Activated T-cell treated with anti-CD3 and anti-CD28 coated beads for 1 hour (primary cell): ENCODE results near the gene GPN3.
A peak's percentile ranks its signal among the peaks of the same experiment; 100 is the strongest.
"Not testable (repeated sequence)": the region's sequence is repeated elsewhere in the genome, so short reads cannot be mapped to it uniquely, and the experiment has no call there.

Source experiments
- DNase-seq: peaks from one replicate; pipeline ENCODE4 v3.0.0-alpha.2; 2020; ENCODE audit warnings: low read depth

GPN3 gene

DNA sequence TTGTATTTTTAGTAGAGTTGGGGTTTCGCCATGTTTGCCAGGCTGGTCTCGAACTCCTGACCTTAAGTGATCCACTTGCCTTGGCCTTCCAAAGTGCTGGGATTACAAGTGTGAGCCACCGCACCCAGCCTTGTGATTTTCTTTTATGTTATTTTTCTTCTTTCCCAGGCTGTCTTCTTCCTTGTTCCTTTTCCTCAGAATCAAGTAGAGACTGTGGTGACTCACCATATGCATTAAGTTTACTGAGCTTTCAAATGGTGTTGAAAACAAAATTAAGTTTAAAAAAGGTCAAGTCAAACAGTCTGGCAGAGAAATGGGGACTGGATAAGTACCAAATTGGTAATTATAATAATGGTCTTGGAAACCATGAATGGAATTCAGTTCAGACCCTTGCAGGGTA lies 23.6 kb downstream of the GPN3 start:
- no peak for DNase-seq

GRCh38 chr12:110436231-110436630 lies 31.8 kb downstream of the GPN3 start:
- no peak for DNase-seq

GRCh38 chr12:110431957-110432587 lies 36.0 kb downstream of the GPN3 start:
- DNase-seq = no peak

DNA sequence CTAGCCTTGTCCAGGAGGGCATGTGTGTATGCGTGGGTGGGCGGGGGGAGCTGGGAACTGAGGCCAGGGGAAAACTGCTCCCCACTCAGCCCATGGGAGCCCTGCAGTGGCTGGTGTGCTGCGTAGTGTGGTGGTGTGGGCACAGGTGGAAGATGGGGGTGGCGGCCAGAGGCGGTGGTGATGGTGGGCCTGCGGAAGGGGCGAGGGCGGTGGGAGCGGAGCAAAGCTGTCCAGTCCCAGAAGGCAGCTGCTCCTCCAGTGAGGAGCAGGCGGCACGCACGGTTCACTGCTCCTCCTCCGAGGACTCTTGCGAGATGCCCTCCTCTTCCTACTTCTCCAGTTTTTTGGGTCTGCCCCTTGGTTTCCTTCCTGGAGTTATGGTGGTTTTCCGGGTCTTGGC lies 38.4 kb downstream of the GPN3 start:
- DNase-seq = not testable (repeated sequence)

GRCh38 chr12:110426406-110426805 lies 41.7 kb downstream of the GPN3 start:
- no peak for DNase-seq

- DNase-seq = no peak
Measured at GRCh38 chr12:110424237-110424636, 43.8 kb downstream of the GPN3 start.

GRCh38 chr12:110421701-110422100 lies 46.4 kb downstream of the GPN3 start:
- DNase-seq = no peak

DNA sequence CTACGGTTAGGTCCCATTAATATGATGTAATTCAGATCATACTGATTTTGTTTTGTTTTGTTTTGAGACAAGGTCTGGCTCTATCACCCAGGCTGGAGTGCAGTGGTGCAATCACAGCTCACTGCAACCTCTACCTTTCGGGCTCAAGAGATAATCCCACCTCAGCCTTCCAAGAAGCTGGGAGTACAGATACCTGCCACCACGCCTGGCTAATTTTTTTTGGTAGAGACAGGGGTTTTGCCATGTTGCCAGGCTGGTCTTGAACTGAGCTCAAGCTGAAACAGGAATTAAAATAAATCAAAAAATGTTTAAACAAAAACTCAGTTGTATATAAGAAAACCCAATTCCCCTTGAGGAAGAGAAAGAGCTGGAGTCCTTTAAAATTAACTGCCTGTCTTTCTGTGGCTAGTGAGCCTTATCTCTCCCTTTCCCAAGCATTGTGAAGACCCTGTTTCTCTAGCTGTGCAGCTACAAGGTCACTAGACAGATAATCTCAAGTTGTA lies 46.8 kb downstream of the GPN3 start:
- no peak for DNase-seq

DNA sequence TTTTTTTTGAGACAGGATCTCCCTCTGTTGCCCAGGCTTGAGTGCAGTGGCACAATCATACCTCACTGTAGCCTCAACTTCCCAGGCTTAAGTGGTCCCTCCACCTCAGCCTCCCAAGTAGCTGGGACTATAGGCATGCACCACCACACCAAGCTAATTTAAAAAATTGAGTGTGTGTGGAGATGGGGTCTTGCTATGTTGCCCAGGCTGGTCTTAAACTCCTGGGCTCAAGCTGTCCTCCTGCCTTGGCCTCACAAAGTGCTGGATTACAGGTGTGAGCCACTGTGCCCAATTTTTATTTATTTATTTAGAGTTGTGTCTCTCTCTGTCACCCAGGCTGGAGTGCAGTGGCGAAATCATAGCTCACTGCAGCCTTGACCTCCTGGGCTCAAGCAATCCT lies 47.4 kb downstream of the GPN3 start:
- DNase-seq = not testable (repeated sequence)

DNA sequence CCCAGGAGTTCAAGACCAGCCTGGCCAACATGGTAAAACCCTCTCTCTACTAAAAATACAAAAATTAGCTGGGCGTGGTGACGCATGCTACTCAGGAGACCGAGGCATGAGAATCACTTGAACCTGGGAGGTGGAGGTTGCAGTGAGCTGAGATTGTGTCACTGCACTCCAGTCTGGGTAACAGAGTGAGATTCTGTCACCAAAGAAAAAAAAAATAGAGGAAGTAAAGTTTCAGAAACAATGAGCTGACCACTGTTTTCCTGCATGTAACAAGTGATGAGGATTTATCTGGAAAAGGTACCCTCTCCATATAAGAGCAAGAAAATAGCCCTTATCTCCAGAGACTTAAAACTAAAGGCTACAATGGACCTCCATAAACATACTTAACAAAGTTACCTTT lies 50.9 kb downstream of the GPN3 start:
- not testable (repeated sequence) for DNase-seq

DNA sequence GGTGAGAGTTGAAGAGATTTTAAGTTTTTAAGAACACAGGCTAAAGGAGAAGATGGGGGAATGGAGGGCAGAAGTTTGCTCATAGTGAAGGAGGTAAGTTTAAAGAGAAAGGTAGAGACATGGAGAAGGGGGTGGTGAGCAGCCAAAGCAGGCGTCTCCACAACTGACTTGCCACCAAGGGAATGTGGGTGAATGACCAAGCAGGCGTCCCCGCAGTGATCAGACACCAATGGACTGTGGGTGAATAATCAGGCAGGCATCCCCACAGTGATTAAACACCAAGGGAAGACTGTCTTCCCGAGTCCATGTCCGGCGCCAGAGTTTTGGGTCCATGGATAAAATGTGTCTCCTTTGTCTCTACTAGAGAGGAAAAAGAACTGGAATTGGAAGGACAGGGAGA lies 58.0 kb downstream of the GPN3 start:
- not testable (repeated sequence) for DNase-seq

DNA sequence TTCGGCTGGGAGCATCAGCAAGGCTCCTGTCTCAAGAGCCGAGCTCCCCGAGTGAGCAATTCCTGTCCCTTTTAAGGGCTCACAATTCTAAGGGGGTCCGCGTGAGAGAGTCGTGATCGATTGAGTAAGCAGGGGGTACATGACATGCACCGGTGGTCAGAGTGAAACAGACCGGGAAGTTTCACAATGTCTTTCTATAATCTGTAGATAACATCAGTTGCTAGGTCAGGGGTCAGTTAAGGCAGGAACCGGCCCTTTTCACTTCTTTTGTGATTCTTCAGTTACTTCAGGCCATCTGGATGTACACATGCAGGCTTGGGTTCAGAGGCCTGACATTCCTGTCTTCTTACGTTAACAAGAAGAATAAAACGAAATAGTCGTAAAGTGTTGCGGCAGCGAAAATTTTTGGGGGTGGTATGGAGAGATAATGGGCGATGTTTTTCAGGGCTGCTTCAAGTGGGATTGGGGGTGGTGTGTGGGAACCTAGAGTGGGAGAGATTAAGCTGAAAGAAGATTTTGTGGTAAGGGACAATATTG lies 62.9 kb downstream of the GPN3 start:
- DNase-seq = not testable (repeated sequence)

- DNase-seq = peak; percentile 73
Measured at GRCh38 chr12:110403976-110404682, 63.9 kb downstream of the GPN3 start.

DNA sequence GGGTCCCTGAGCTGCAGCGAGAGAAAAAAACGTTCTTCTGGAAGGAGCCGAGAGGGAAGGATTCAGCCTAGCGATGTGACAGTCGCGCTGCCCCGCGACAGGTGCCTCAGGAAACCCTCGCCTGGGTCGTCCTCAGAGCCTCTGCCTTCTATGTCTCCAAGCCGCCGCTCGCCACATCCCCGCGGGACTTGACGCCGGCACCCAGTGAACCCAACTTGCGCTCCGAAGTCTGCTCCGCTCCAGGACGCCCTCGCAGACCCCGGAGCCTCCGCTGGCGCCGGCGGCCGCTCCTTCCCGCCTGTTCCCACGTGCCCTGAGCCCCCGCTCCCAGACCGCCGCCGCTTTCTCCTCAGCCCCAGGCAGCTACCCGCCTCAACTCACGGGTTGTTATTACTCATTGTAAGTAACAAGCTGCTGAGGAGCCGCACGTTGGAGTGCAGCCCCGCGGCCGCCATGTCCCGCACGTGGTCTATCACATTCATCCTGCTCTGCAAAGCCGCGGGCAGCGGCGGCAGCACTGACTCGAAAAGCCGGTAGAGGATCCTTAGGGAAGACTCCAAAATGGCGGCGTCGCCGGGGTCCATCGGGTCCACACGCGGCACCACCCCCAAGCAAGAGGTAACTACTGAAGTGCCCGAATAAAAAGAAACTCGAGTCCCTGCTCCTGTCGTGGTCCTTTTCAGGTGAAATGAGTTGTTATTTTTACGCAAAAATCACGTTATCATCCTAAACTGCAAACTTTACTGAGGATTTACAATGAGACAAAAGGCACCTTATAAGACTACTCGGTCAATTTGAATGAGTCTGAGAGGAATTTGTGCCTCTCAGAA lies 64.7 kb downstream of the GPN3 start, which contains the start of gene ANAPC7:
Gene ANAPC7 (minus strand): TSS at position 563 of the 830 bp plus-strand sequence. CDS start 81 bp downstream, at position 482.
- peak; percentile 80 for DNase-seq
